Coronary artery (tissue), 2 donors: ENCODE measurements around the gene SMAP2.
"Not testable (repeated sequence)": the region's sequence is repeated elsewhere in the genome, so short reads cannot be mapped to it uniquely, and the experiment has no call there.

Experiments used
- DNase-seq: peaks from one replicate; pipeline ENCODE4 v3.0.0-alpha.2; 2017; ENCODE audit warnings: low spot score
- H3K27ac ChIP-seq, 2 donors: fragments of 200-600 bp; sonication (generic); one replicate each; pipeline ENCODE4 v1.5.1; 2016 to 2019
- H3K4me3 ChIP-seq: fragments of 200-600 bp; sonication (generic); 2 replicates; pipeline ENCODE4 v1.5.1; 2016; ENCODE audit warnings: mild to moderate bottlenecking, moderate library complexity
- CTCF ChIP-seq: fragments of 200-600 bp; sonication (generic); IDR thresholded peaks from one replicate; pipeline ENCODE4 v1.5.1; 2019; ENCODE audit warnings: antibody characterized with exemption

Gene SMAP2

GRCh38 chr1:40373323-40374283 is at the start of gene SMAP2:
Gene SMAP2, plus strand, starts transcription at chr1:40373727. Its CDS starts 394 bp downstream, at chr1:40374121.
- Histone ChIP-seq H3K27ac (peak within 1 kb of the TSS; percentile 75 to 95), H3K4me3 (peak within 1 kb of the TSS; percentile 96)
- DNase-seq: peak; percentile 94
- no peak for TF ChIP-seq CTCF

DNA sequence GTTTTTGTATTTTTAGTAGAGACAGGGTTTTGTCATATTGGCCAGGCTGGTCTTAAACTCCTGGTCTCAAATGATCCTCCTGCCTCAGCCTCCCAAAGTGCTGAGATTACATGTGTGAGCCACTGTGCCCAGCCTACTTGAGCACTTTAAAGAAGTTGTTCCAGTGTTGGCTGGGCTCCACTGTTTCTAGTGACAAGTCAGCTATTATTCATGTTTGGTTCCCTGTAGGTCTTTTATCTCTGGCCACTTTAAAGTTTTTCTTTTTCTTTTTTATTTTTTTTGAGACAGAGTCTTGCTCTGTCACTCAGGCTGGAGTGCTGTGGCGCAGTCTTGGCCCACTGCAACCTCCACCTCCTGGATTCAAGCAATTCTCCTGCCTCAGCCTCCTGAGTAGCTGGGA is 42.1 kb upstream of the SMAP2 start:
- not testable (repeated sequence) for H3K4me3 ChIP-seq, DNase-seq, H3K27ac ChIP-seq

GRCh38 chr1:40332695-40333094 is 40.8 kb upstream of the SMAP2 start:
- no peak for TF ChIP-seq CTCF
- H3K4me3 ChIP-seq: no peak overlapping the region

DNA sequence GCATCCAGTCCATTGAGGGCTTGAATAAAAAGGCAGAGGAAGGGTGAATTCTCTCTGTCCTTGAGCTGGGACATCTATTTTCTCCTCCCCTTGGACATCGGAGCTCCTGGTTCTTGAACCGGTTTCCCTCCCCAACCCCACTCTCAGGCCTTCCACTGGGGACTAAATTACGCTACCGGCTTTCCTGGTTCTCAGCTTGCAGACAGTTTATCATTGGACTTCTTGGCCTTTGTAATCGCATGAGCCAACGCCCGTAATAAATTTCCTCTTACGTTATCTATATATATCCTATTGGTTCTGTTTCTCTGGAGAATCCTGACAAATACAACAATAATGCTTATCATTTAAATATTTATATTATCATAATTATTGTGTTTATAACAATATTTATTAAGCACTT is 36.1 kb upstream of the SMAP2 start:
- Histone ChIP-seq H3K27ac (no peak overlapping the region), H3K4me3 (no peak overlapping the region)
- TF ChIP-seq CTCF: no peak
- no peak for DNase-seq

More at GRCh38 chr1:40332695-40333094, 40.8 kb upstream of the SMAP2 start:
- H3K27ac ChIP-seq: no peak overlapping the region
- no peak for DNase-seq

GRCh38 chr1:40338745-40339419 is 34.6 kb upstream of the SMAP2 start:
- DNase-seq: no peak
- peak overlapping the region; percentile 38 for H3K4me3 ChIP-seq
- peak overlapping the region in 1 of 2 donors; percentile 54 for H3K27ac ChIP-seq
- TF ChIP-seq CTCF: peak; percentile 99

DNA sequence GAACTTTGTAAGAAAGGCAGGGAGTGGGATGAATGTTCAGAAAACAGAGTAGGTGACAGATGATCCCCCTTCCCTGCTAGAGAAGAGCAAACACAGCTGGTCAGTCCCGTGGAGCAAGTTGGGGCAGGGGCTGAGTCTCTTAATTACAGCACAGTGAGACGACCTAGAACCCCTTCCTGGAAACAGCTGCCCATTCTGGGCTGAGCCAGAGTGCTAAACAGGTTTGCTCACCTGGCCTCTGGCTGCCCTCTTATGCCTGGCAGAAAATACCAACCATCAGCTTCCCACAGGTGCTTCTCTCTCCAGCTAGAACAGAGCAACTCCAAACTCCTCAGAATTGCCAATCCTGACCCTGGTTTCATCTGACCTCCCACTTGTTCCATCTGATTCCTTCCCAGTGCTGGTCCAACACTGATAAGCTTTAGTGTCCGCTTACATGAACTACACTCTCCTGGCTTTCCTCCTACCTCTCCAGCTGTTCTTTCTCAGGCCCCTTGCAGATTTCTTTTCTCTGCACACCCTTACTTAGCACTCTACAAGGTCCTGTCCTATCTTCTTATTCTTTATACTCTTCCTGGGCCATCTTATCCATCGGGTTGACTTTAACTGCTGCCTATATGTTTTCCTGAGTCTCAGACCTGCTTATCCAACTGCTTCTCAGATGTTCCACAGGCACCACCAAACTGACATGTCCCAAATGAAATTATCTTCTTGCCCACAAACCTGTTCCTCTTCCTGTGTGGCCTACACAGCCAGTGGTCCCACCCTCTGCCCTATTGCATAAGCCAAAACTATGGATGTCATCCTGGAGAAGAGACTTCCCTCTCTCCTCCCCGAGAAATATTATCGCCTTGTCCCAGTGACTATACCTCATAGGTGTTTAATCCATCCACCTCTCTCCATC is 33.9 kb upstream of the SMAP2 start:
- no peak for TF ChIP-seq CTCF
- DNase-seq: no peak
- H3K27ac ChIP-seq: peak overlapping the region in 1 of 2 donors; percentile 54
- H3K4me3 ChIP-seq: no peak overlapping the region
